ENCODE results near the gene CD93. TPM values are rescaled to one million over a fixed set of nuclear protein-coding genes. Genes with fewer than 3 reads are reported as not detected.

CD93 gene, protein sequence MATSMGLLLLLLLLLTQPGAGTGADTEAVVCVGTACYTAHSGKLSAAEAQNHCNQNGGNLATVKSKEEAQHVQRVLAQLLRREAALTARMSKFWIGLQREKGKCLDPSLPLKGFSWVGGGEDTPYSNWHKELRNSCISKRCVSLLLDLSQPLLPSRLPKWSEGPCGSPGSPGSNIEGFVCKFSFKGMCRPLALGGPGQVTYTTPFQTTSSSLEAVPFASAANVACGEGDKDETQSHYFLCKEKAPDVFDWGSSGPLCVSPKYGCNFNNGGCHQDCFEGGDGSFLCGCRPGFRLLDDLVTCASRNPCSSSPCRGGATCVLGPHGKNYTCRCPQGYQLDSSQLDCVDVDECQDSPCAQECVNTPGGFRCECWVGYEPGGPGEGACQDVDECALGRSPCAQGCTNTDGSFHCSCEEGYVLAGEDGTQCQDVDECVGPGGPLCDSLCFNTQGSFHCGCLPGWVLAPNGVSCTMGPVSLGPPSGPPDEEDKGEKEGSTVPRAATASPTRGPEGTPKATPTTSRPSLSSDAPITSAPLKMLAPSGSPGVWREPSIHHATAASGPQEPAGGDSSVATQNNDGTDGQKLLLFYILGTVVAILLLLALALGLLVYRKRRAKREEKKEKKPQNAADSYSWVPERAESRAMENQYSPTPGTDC
- polyA plus RNA-seq (not detected in 2 replicates), polyA minus RNA-seq (not detected in 2 replicates)

DNA sequence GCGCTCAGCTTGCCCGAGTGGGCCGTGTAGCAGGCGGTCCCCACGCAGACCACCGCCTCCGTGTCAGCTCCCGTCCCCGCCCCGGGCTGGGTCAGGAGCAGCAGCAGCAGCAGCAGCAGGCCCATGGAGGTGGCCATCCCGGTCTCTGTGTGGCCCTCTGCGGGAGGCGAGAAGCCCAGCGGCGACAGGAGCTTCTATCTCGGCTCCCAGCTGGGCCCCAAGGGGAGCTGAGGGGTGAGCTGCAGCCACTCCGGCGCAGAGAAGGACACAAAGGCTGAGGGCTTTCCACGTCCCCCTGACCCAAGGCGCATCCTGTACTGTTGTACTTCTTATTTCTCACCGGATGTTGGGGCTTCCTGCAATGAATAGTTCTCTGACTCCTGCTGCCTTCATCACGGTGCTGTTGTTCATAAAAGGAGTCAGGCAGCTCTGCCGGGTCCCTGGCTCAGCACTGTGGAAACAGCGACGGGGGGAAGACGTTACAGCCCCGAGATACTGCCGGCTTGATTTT is at the start of gene CD93:
TSS of gene CD93 (minus strand) at position 269 of the 511 bp plus-strand sequence. CDS start at position 137, 132 bp downstream.
- no peaks in the 10 kb centered on the region for H3K36me3 ChIP-seq (ENCODE audit: insufficient read depth, low read length)
- no peaks in the 10 kb centered on the region for H3K9me3 ChIP-seq (ENCODE audit: low read length)
- no peaks in the 10 kb centered on the region for H3K27me3 ChIP-seq (ENCODE audit: insufficient read depth, low read depth, low read length)
- TF ChIP-seq, protein P1, sequence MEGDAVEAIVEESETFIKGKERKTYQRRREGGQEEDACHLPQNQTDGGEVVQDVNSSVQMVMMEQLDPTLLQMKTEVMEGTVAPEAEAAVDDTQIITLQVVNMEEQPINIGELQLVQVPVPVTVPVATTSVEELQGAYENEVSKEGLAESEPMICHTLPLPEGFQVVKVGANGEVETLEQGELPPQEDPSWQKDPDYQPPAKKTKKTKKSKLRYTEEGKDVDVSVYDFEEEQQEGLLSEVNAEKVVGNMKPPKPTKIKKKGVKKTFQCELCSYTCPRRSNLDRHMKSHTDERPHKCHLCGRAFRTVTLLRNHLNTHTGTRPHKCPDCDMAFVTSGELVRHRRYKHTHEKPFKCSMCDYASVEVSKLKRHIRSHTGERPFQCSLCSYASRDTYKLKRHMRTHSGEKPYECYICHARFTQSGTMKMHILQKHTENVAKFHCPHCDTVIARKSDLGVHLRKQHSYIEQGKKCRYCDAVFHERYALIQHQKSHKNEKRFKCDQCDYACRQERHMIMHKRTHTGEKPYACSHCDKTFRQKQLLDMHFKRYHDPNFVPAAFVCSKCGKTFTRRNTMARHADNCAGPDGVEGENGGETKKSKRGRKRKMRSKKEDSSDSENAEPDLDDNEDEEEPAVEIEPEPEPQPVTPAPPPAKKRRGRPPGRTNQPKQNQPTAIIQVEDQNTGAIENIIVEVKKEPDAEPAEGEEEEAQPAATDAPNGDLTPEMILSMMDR (IDR thresholded peaks at IDR 0.05; ENCODE audit: poor library complexity, severe bottlenecking), result no peak
- TF ChIP-seq EZH2 (IDR thresholded peaks at IDR 0.05; ENCODE audit: borderline replicate concordance, insufficient read depth, low read length, poor library complexity, severe bottlenecking) (no peak), TAF1 (IDR thresholded peaks at IDR 0.05; ENCODE audit: low read depth) (no peak), RAD21 (conservative IDR thresholded peaks at IDR 0.05) (no peak), EP300 (conservative IDR thresholded peaks at IDR 0.05; ENCODE audit: poor library complexity, severe bottlenecking) (no peak), POLR2AphosphoS5 (IDR thresholded peaks at IDR 0.05) (no peak), MXI1 (conservative IDR thresholded peaks at IDR 0.05; ENCODE audit: poor library complexity, severe bottlenecking) (no peak), SMC3 (conservative IDR thresholded peaks at IDR 0.05; ENCODE audit: poor library complexity) (no peak)
- TF ChIP-seq, protein P2, sequence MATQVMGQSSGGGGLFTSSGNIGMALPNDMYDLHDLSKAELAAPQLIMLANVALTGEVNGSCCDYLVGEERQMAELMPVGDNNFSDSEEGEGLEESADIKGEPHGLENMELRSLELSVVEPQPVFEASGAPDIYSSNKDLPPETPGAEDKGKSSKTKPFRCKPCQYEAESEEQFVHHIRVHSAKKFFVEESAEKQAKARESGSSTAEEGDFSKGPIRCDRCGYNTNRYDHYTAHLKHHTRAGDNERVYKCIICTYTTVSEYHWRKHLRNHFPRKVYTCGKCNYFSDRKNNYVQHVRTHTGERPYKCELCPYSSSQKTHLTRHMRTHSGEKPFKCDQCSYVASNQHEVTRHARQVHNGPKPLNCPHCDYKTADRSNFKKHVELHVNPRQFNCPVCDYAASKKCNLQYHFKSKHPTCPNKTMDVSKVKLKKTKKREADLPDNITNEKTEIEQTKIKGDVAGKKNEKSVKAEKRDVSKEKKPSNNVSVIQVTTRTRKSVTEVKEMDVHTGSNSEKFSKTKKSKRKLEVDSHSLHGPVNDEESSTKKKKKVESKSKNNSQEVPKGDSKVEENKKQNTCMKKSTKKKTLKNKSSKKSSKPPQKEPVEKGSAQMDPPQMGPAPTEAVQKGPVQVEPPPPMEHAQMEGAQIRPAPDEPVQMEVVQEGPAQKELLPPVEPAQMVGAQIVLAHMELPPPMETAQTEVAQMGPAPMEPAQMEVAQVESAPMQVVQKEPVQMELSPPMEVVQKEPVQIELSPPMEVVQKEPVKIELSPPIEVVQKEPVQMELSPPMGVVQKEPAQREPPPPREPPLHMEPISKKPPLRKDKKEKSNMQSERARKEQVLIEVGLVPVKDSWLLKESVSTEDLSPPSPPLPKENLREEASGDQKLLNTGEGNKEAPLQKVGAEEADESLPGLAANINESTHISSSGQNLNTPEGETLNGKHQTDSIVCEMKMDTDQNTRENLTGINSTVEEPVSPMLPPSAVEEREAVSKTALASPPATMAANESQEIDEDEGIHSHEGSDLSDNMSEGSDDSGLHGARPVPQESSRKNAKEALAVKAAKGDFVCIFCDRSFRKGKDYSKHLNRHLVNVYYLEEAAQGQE (IDR thresholded peaks at IDR 0.05; ENCODE audit: borderline replicate concordance), result no peak
- H3K79me2 ChIP-seq (replicated peaks; ENCODE audit: insufficient read depth, low read length), result no peaks in the 10 kb centered on the region
- no peaks in the 10 kb centered on the region for H3F3A ChIP-seq (ENCODE audit: insufficient read depth, low read length, poor library complexity, severe bottlenecking)
- no peak within 1 kb of the TSS for H3K9ac ChIP-seq (ENCODE audit: low read length)
- H3K9me2 ChIP-seq (ENCODE audit: insufficient read depth, low read length), result no peaks in the 10 kb centered on the region
- no peak within 1 kb of the TSS for H2AFZ ChIP-seq (ENCODE audit: low read depth, low read length)
- no peak within 1 kb of the TSS for H3K4me2 ChIP-seq (ENCODE audit: low read length)
- no peak within 1 kb of the TSS for H3K4me3 ChIP-seq (ENCODE audit: low read length)
- no peaks in the 10 kb centered on the region for H4K20me1 ChIP-seq (ENCODE audit: insufficient read depth)
- H3K27ac ChIP-seq (ENCODE audit: low read length), result no peak within 1 kb of the TSS

DNA sequence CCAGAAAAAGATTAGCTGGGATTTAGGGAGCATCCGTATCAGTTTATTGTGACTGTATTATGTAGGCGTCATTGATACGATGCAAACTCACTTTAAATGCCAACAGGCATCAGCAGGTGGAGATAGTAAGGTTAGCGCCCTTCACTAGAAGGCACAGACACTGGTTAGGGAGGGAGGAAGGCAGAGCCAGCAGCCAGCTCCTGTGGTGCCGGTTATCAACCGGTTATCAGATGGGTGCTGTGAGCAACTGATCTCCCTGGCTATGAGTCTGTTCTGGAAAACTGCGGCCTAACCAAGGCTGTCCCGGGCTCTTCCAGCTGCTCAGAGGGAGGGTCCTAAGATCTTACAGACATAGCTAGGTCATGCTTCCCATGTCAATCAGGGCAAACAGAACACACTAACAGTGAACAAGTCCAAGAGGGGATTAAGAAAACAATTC is 47.5 kb upstream of the CD93 start:
- no peaks in the 10 kb centered on the region for H3K9me3 ChIP-seq (ENCODE audit: low read length)
- no peak overlapping the region for H3K4me2 ChIP-seq (ENCODE audit: low read length)
- H3K36me3 ChIP-seq (ENCODE audit: insufficient read depth, low read length), result no peaks in the 10 kb centered on the region
- no peak overlapping the region for H2AFZ ChIP-seq (ENCODE audit: low read depth, low read length)
- H3K27ac ChIP-seq (ENCODE audit: low read length), result no peak overlapping the region
- TF ChIP-seq POLR2AphosphoS5 (IDR thresholded peaks at IDR 0.05) (no peak), MXI1 (conservative IDR thresholded peaks at IDR 0.05; ENCODE audit: poor library complexity, severe bottlenecking) (no peak), SMC3 (conservative IDR thresholded peaks at IDR 0.05; ENCODE audit: poor library complexity) (no peak), EP300 (conservative IDR thresholded peaks at IDR 0.05; ENCODE audit: poor library complexity, severe bottlenecking) (no peak)
- TF ChIP-seq, protein P1 (IDR thresholded peaks at IDR 0.05; ENCODE audit: poor library complexity, severe bottlenecking), result no peak
- TF ChIP-seq, protein P2 (IDR thresholded peaks at IDR 0.05; ENCODE audit: borderline replicate concordance), result no peak
- no peak overlapping the region for H3K9ac ChIP-seq (ENCODE audit: low read length)
- H3K9me2 ChIP-seq (ENCODE audit: insufficient read depth, low read length), result no peaks in the 10 kb centered on the region
- no peaks in the 10 kb centered on the region for H3K27me3 ChIP-seq (ENCODE audit: insufficient read depth, low read depth, low read length)
- no peaks in the 10 kb centered on the region for H4K20me1 ChIP-seq (ENCODE audit: insufficient read depth)
- H3F3A ChIP-seq (ENCODE audit: insufficient read depth, low read length, poor library complexity, severe bottlenecking), result no peaks in the 10 kb centered on the region
- H3K79me2 ChIP-seq (replicated peaks; ENCODE audit: insufficient read depth, low read length), result no peaks in the 10 kb centered on the region
- H3K4me3 ChIP-seq (ENCODE audit: low read length), result no peak overlapping the region

Measured in neural cell (in vitro differentiated cells).